Upper lobe of left lung (tissue), 6 donors: ENCODE results near the gene CYTH3. TPM values are rescaled to one million over a fixed set of nuclear protein-coding genes. Genes with fewer than 3 reads are reported as not detected.

Experiments
- ATAC-seq, 2 donors: fragments of 200-7000 bp; cut with Tn5 transposase; one replicate each; pipeline ENCODE4 v1.9.1; 2022; ENCODE audit warnings: mild to moderate bottlenecking in 2 of 2, moderate library complexity in 2 of 2; ENCODE audit not compliant: low FRiP score in 2 of 2
- DNase-seq, 2 donors: peaks; one replicate each; pipeline ENCODE4 v3.0.0-alpha.2; 2019 to 2020
- H3K27ac ChIP-seq, 4 donors: fragments of 200-600 bp; sonication (generic); one replicate each; pipeline ENCODE4 v1.5.1; 2016 to 2019
- H3K27me3 ChIP-seq, 4 donors: fragments of 200-600 bp; sonication (generic); one replicate each; pipeline ENCODE4 v1.5.1; 2017 to 2019
- H3K36me3 ChIP-seq, 4 donors: fragments of 200-600 bp; sonication (generic); one replicate each; pipeline ENCODE4 v1.5.1; 2016 to 2019
- H3K4me1 ChIP-seq, 4 donors: fragments of 200-600 bp; sonication (generic); one replicate each; pipeline ENCODE4 v1.5.1; 2018 to 2019
- H3K4me3 ChIP-seq, 4 donors: fragments of 200-600 bp; sonication (generic); one replicate each; pipeline ENCODE4 v1.5.1; 2017 to 2019; ENCODE audit warnings: mild to moderate bottlenecking in 2 of 4, moderate library complexity in 1 of 4
- H3K9me3 ChIP-seq, 4 donors: fragments of 200-600 bp; sonication (generic); one replicate each; pipeline ENCODE4 v1.5.1; 2018 to 2019
- CTCF ChIP-seq, 6 experiments: fragments of 450-650 bp in 4 of 6; fragments of 200-600 bp in 2 of 6; sonication (generic) in 2 of 6; IDR thresholded peaks; one replicate each; pipeline ENCODE4 v1.5.1; 2016 to 2019; ENCODE audit warnings: antibody characterized with exemption in 6 of 6
- EP300 ChIP-seq, 4 donors: sonication (generic); formaldehyde crosslinking; IDR thresholded peaks; one replicate each; pipeline ENCODE4 v1.5.1; 2017; ENCODE audit warnings: antibody characterized with exemption in 4 of 4, control low read depth in 2 of 4
- POLR2A ChIP-seq, 4 donors: fragments of 450-650 bp; IDR thresholded peaks; one replicate each; pipeline ENCODE4 v1.5.1; 2016 to 2017; ENCODE audit warnings: antibody characterized with exemption in 4 of 4, mild to moderate bottlenecking in 2 of 4
- POLR2AphosphoS5 ChIP-seq, 2 donors: sonication (generic); formaldehyde crosslinking; IDR thresholded peaks; one replicate each; pipeline ENCODE4 v1.5.1; 2017; ENCODE audit warnings: antibody characterized with exemption in 2 of 2
- WGBS, 2 donors: methylation state at CpG; one replicate each; pipeline ENCODE4 v1.1.5; 2017 to 2018; 5-methylcytosine and 5-hydroxymethylcytosine counted together
- total RNA-seq, 6 donors: library from RNA; depleted of rRNA in 4 of 6; stranded (reverse); fragments of >200 nt in 4 of 6; gene quantifications; one replicate each; pipeline versions ENCODE4 v1.1.0 to v1.2.1, GENCODE V29; 2016 to 2021
- donor health status: DM: no; HTN: no; CAD: no; lungs with moderate emphysema.
- donor health status: DM: no; HTN: yes; CAD: no; lungs with severe emphysema.

Gene CYTH3
- total RNA-seq, 6 donors from 2014 or later = 24.2 to 76.5 (median 32.9) TPM

GRCh38 chr7:6209340-6209739, 63.1 kb downstream of the CYTH3 start:
- no peak overlapping the region for H3K27ac ChIP-seq
- no peaks in the 10 kb centered on the region for H3K9me3 ChIP-seq
- WGBS, 2 donors = 67 to 74% methylated on average over 6 of the region's 6 CpGs
- DNase-seq (no peak), ATAC-seq (no peak)
- H3K4me1 ChIP-seq = peaks cover 0 to 9% (median 0%) of the 10 kb centered on the region in 4 donors
- H3K36me3 ChIP-seq = no peaks in the 10 kb centered on the region
- H3K27me3 ChIP-seq = no peaks in the 10 kb centered on the region
- no peak overlapping the region for H3K4me3 ChIP-seq
- TF ChIP-seq CTCF (IDR thresholded peaks at IDR 0.05) (no peak), EP300 (IDR thresholded peaks at IDR 0.05) (no peak), POLR2A (IDR thresholded peaks at IDR 0.05) (no peak), POLR2AphosphoS5 (IDR thresholded peaks at IDR 0.05) (no peak)

- Histone ChIP-seq H3K27me3 (no peaks in the 10 kb centered on the region), H3K4me1 (peaks cover 0 to 9% (median 0%) of the 10 kb centered on the region in 4 donors), H3K9me3 (no peaks in the 10 kb centered on the region), H3K4me3 (no peak overlapping the region), H3K36me3 (no peaks in the 10 kb centered on the region), H3K27ac (no peak overlapping the region)
- 93 to 94% methylated on average over 5 of the region's 5 CpGs for WGBS, 2 donors
- ATAC-seq (no peak), DNase-seq (no peak)
- TF ChIP-seq POLR2A (IDR thresholded peaks at IDR 0.05) = no peak
- no peak for TF ChIP-seq POLR2AphosphoS5 (IDR thresholded peaks at IDR 0.05)
- TF ChIP-seq CTCF (IDR thresholded peaks at IDR 0.05) = no peak
- TF ChIP-seq EP300 (IDR thresholded peaks at IDR 0.05) = no peak
Observed at GRCh38 chr7:6208573-6209328, 63.7 kb downstream of the CYTH3 start.

- Histone ChIP-seq H3K9me3 (no peaks in the 10 kb centered on the region), H3K27me3 (no peaks in the 10 kb centered on the region), H3K4me1 (peaks cover 0 to 9% (median 0%) of the 10 kb centered on the region in 4 donors), H3K27ac (no peak overlapping the region), H3K4me3 (no peak overlapping the region), H3K36me3 (no peaks in the 10 kb centered on the region)
- 72 to 86% methylated on average over 3 of the region's 3 CpGs for WGBS, 2 donors
- TF ChIP-seq CTCF (IDR thresholded peaks at IDR 0.05) (no peak), POLR2A (IDR thresholded peaks at IDR 0.05) (no peak), EP300 (IDR thresholded peaks at IDR 0.05) (no peak), POLR2AphosphoS5 (IDR thresholded peaks at IDR 0.05) (no peak)
- DNase-seq (no peak), ATAC-seq (no peak)
Observed at GRCh38 chr7:6205971-6206660, 66.3 kb downstream of the CYTH3 start.

GRCh38 chr7:6203381-6203780, 69.0 kb downstream of the CYTH3 start:
- Histone ChIP-seq H3K36me3 (no peaks in the 10 kb centered on the region), H3K9me3 (no peaks in the 10 kb centered on the region), H3K27ac (no peak overlapping the region), H3K4me3 (no peak overlapping the region), H3K27me3 (no peaks in the 10 kb centered on the region), H3K4me1 (peaks cover 0 to 7% (median 0%) of the 10 kb centered on the region in 4 donors)
- DNase-seq (no peak), ATAC-seq (no peak)
- TF ChIP-seq POLR2A (IDR thresholded peaks at IDR 0.05) (no peak), EP300 (IDR thresholded peaks at IDR 0.05) (no peak), POLR2AphosphoS5 (IDR thresholded peaks at IDR 0.05) (no peak), CTCF (IDR thresholded peaks at IDR 0.05) (no peak)
- WGBS, 2 donors = 92 to 93% methylated on average over 5 of the region's 5 CpGs
